Measurements from ENCODE around the gene GRID2. TPM values are rescaled to one million over a fixed set of nuclear protein-coding genes. Genes with fewer than 3 reads are reported as not detected.

Gene GRID2
- total and polyA plus RNA-seq, 9 of the 15 experiments (the other 6 are each of a cell fraction or from before 2014, with no cell fraction given): 0.04 TPM; not detected in 7

- TF ChIP-seq NCOA2 (IDR thresholded peaks at IDR 0.05; ENCODE audit: partially characterized antibody in 2 of 2) (no peak), SIN3A (IDR thresholded peaks at IDR 0.05; ENCODE audit: borderline replicate concordance in 2 of 2, control insufficient read depth in 1 of 2, low read depth in 2 of 2, low read length in 2 of 2) (no peak), ZSCAN29 (IDR thresholded peaks at IDR 0.05) (no peak), NELFE (IDR thresholded peaks at IDR 0.05; ENCODE audit: insufficient read depth, insufficient read length) (no peak), MTA1 (IDR thresholded peaks at IDR 0.05; ENCODE audit: borderline replicate concordance) (no peak), NONO (IDR thresholded peaks at IDR 0.05; ENCODE audit: low read depth in 2 of 2, low read length in 1 of 2) (no peak), RUNX1 (IDR thresholded peaks at IDR 0.05; ENCODE audit: low read depth) (no peak)
- TF ChIP-seq, protein P1, sequence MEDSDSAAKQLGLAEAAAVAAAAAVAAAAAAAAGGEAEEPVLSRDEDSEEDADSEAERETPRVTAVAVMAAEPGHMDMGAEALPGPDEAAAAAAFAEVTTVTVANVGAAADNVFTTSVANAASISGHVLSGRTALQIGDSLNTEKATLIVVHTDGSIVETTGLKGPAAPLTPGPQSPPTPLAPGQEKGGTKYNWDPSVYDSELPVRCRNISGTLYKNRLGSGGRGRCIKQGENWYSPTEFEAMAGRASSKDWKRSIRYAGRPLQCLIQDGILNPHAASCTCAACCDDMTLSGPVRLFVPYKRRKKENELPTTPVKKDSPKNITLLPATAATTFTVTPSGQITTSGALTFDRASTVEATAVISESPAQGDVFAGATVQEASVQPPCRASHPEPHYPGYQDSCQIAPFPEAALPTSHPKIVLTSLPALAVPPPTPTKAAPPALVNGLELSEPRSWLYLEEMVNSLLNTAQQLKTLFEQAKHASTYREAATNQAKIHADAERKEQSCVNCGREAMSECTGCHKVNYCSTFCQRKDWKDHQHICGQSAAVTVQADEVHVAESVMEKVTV (CRISPR knock-in tag; IDR thresholded peaks at IDR 0.05): no peak
- TF ChIP-seq, protein P2, sequence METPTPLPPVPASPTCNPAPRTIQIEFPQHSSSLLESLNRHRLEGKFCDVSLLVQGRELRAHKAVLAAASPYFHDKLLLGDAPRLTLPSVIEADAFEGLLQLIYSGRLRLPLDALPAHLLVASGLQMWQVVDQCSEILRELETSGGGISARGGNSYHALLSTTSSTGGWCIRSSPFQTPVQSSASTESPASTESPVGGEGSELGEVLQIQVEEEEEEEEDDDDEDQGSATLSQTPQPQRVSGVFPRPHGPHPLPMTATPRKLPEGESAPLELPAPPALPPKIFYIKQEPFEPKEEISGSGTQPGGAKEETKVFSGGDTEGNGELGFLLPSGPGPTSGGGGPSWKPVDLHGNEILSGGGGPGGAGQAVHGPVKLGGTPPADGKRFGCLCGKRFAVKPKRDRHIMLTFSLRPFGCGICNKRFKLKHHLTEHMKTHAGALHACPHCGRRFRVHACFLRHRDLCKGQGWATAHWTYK (CRISPR knock-in tag; IDR thresholded peaks at IDR 0.05): no peak
Measured at GRCh38 chr4:93710101-93710846, 1406.5 kb downstream of the GRID2 start (continued).
